ENCODE results near the gene RUNX3.

The RUNX3 gene

DNA sequence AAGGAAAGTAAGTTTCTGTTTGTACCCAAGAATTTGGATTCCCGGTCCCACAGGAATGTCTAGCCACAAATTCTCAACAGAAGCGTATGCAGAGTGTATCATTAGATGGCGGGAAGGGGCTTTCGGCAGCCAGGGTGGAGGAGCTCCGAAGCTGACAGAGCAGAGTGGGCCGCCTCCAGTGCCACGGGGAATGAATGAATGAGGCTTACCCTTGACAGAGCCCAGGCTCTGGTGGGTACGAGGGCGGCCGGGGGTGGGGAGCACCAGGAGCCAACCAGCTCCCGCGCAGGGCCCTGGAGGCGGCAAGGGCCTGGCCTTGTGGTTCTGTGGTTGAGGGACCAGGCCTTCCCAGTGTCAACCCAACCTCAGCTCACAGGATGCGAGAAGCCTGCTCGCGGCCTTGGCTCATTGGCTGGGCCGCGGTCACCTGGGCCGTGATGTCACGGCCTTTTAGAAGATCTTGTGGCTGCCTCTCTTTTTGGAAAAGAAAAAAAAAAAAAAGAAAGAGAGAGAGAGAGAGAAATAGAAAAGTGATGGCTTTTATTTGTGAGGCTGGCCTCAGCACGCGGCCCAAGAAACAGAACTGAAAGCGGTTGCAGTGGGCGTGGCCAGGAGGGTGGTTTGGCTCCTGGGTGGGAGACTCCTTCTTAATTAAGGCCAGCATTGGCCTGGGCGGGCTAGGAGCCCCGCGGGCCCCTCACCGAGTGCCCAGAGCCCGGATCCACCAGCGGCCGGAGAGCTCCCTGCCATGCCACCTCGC lies 34.9 kb upstream of the RUNX3 start:
- H3K4me3 ChIP-seq: no peak overlapping the region
- intact Hi-C loops (cut with DNase I; ENCODE audit: low total_unique reads): no loop called here
- H3K36me3 ChIP-seq: no peaks in the 10 kb centered on the region
- no peak for TF ChIP-seq CTCF (IDR thresholded peaks at IDR 0.05)
- no peaks in the 10 kb centered on the region for H3K4me1 ChIP-seq
- H3K27me3 ChIP-seq: peaks cover 0 to 60% of the 10 kb centered on the region in 2 donors
- DNase-seq: no peak
- no peak overlapping the region for H3K27ac ChIP-seq
- H3K9me3 ChIP-seq: no peaks in the 10 kb centered on the region

GRCh38 chr1:24963943-24964693 lies 34.0 kb upstream of the RUNX3 start:
- H3K27me3 ChIP-seq: peaks cover 0 to 65% of the 10 kb centered on the region in 2 donors

DNA sequence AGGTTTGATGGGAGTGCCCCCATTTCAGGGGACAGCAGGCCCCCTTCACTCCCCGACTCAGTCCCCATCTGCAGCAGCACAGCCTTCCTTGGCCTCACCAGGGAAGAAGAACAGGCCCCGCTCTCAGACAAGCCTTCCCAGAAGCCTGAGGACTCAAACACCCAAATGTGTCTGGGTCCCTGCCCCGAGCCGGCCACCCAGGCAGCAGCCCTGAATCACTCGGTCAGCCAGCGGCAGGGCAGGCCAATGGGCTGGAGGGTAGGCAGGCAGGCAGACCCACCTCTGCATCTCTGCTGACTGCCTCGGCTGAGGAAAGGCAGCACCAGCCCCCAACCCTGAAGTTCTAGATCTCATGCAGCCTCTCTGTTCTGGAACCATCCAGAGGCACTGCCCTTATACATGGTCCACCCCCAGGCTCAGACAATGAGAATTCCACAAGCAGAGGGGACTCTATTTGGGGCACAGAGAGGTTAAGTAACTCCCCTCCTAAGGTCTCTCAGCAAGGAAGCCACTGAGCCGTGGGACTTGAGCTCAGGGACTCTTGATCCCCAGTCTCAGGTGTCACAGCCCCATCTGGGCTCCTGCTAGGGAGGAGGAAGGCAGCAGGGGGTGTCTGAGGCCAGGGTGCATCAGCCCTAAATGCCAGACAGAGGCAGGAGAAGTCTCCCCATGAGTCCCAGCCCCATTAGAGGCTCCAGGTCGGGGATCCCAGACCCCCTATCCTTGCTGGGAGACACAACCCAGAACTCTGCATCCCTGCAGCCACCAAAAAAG lies 33.2 kb upstream of the RUNX3 start:
- Histone ChIP-seq H3K27ac (no peak overlapping the region), H3K9me3 (no peaks in the 10 kb centered on the region), H3K27me3 (peaks cover 0 to 59% of the 10 kb centered on the region in 2 donors), H3K36me3 (no peaks in the 10 kb centered on the region), H3K4me3 (no peak overlapping the region), H3K4me1 (no peaks in the 10 kb centered on the region)
- intact Hi-C loops (cut with DNase I; ENCODE audit: low total_unique reads): no loop called here
- DNase-seq: no peak
- TF ChIP-seq CTCF (IDR thresholded peaks at IDR 0.05): no peak

More at GRCh38 chr1:24963943-24964693, 34.0 kb upstream of the RUNX3 start:
- no peak overlapping the region for H3K27ac ChIP-seq
- intact Hi-C loops (cut with DNase I; ENCODE audit: low total_unique reads): no loop called here
- H3K9me3 ChIP-seq: no peaks in the 10 kb centered on the region
- no peaks in the 10 kb centered on the region for H3K36me3 ChIP-seq
- H3K4me3 ChIP-seq: no peak overlapping the region
- no peak for TF ChIP-seq CTCF (IDR thresholded peaks at IDR 0.05)
- DNase-seq: no peak
- H3K4me1 ChIP-seq: no peaks in the 10 kb centered on the region

DNA sequence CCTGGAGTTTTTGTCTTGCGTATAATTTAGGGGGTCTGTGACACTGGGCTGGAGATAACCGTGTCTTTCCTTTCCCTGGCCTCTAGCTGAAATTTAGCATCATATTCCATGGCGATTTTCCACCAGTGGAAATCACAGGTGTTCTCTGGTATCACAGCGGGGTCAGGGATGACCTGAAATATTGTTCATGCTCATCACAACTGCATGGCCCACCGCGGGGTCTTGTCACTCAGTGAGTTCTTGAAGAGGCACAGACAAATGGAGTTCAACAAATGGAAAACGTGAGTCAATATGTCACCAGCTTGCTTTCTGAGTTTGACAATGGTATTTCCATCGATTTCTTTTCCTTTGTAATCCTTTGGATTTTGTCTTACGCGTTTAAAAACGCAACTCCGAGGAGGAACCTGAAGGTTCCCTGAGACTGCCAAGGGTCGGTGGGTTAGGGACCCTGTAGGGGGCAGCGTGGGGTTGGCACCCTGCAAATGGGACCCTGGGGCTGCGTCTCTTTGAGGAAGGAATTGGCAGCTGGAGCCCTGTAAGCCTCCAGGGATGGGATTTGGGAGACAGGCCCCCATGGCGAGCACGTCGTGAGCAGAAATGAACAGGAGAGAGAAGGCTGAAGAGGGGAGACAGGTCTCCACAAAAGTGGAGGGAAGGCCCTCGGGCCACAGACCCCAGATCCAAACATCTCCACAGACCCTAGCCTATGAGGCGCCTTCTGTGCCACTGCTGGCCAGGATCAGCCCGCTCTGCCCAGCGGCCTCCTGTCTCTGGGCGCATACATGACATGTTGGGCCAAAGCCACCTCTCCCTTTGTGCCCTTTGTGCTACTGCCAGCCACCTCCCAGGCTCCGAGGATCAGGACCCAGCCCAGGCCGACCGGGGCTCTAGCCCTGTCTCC lies 32.1 kb upstream of the RUNX3 start:
- no peak for TF ChIP-seq CTCF (IDR thresholded peaks at IDR 0.05)
- DNase-seq: no peak

DNA sequence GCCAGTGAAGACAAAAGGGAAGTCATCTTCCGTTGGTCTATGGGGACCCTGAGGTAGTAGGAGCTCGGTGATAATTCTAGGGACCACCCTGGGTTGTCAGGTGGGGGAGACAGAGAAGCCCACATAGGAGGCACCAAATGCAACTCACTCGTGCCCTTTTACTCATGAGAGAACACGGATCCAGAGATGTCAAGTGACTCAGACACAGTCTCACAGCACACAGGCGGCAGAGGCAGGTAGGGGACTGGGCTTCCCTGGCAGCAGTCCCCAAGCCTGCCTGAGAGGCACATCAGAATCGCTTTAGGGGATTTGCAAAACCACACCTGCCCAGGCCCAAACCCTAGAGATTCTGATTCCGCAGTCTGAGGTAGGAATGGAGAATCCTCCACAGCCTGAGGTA lies 31.3 kb upstream of the RUNX3 start:
- no peaks in the 10 kb centered on the region for H3K9me3 ChIP-seq
- H3K27me3 ChIP-seq: peaks cover 0 to 67% of the 10 kb centered on the region in 2 donors
- H3K4me3 ChIP-seq: no peak overlapping the region
- DNase-seq: no peak
- H3K27ac ChIP-seq: no peak overlapping the region
- H3K4me1 ChIP-seq: no peaks in the 10 kb centered on the region
- no peak for TF ChIP-seq CTCF (IDR thresholded peaks at IDR 0.05)
- no peaks in the 10 kb centered on the region for H3K36me3 ChIP-seq
- intact Hi-C loops (cut with DNase I; ENCODE audit: low total_unique reads): no loop called here

More for the DNA sequence above, 32.1 kb upstream of the RUNX3 start:
- intact Hi-C loops (cut with DNase I; ENCODE audit: low total_unique reads): no loop called here
- no peaks in the 10 kb centered on the region for H3K9me3 ChIP-seq
- no peak overlapping the region for H3K27ac ChIP-seq
- no peak overlapping the region for H3K4me3 ChIP-seq
- peaks cover 0 to 64% of the 10 kb centered on the region in 2 donors for H3K27me3 ChIP-seq
- H3K4me1 ChIP-seq: no peaks in the 10 kb centered on the region
- no peaks in the 10 kb centered on the region for H3K36me3 ChIP-seq

Data from tibial artery (tissue), 4 donors.